GM18505 (cell line): ENCODE measurements around the gene MFSD2B.

Experiments used
- ATAC-seq: cut with Tn5 transposase; IDR thresholded peaks from one replicate; pipeline ENCODE4 v1.9.1; 2021; ENCODE audit not compliant: unreplicated experiment
- POLR2A ChIP-seq: IDR thresholded peaks from 4 replicates; pipeline ENCODE4 v1.6.1; 2011; ENCODE audit warnings: borderline replicate concordance; ENCODE audit not compliant: insufficient read depth, insufficient read length; ENCODE audit errors: extremely low read depth

MFSD2B gene

GRCh38 chr2:24009680-24010476, at the start of gene MFSD2B:
Gene MFSD2B, plus strand, starts transcription at chr2:24010085. Its CDS starts 12 bp downstream, at chr2:24010097.
- no peak for TF ChIP-seq POLR2A
- no peak for ATAC-seq

- no peak for TF ChIP-seq POLR2A
- no peak for ATAC-seq
Observed at GRCh38 chr2:23967846-23968245, 42.0 kb upstream of the MFSD2B start.

- TF ChIP-seq POLR2A: no peak
- no peak for ATAC-seq
Observed at GRCh38 chr2:23976883-23977282, 33.0 kb upstream of the MFSD2B start.

GRCh38 chr2:23988371-23988770, 21.5 kb upstream of the MFSD2B start:
- TF ChIP-seq POLR2A: no peak
- no peak for ATAC-seq

- ATAC-seq: no peak
Observed at GRCh38 chr2:23992931-23993330, 17.0 kb upstream of the MFSD2B start.

GRCh38 chr2:23993736-23994269, 16.1 kb upstream of the MFSD2B start:
- TF ChIP-seq POLR2A: no peak
- no peak for ATAC-seq

More at GRCh38 chr2:23992931-23993330, 17.0 kb upstream of the MFSD2B start:
- TF ChIP-seq POLR2A: no peak

GRCh38 chr2:23994567-23994966, 15.3 kb upstream of the MFSD2B start:
- ATAC-seq: no peak
- no peak for TF ChIP-seq POLR2A

- ATAC-seq: no peak
- no peak for TF ChIP-seq POLR2A
Observed at GRCh38 chr2:24007693-24008092, 2.2 kb upstream of the MFSD2B start.

- ATAC-seq: no peak
- TF ChIP-seq POLR2A: no peak
Observed at GRCh38 chr2:24008672-24009366, 1.1 kb upstream of the MFSD2B start.

- no peak for TF ChIP-seq POLR2A
- no peak for ATAC-seq
Observed at GRCh38 chr2:24009367-24009679, 562 bp upstream of the MFSD2B start.

GRCh38 chr2:24010477-24011249, 778 bp downstream of the MFSD2B start:
- ATAC-seq: no peak
- no peak for TF ChIP-seq POLR2A

GRCh38 chr2:24011250-24012104, 1.6 kb downstream of the MFSD2B start:
- TF ChIP-seq POLR2A: no peak
- no peak for ATAC-seq
